Measurements from ENCODE around the gene CASP10. TPM values are rescaled to one million over a fixed set of nuclear protein-coding genes. Genes with fewer than 3 reads are reported as not detected.

CASP10 gene
- total and polyA plus RNA-seq, 9 of the 15 experiments (the other 6 are each of a cell fraction or from before 2014, with no cell fraction given) = 7.1 to 20.4 (median 10.8) TPM

GRCh38 chr2:201220102-201220570, 37.2 kb downstream of the CASP10 start (continued):
- TF ChIP-seq CREB3 (tag; conservative IDR thresholded peaks at IDR 0.05; ENCODE audit: low read depth) (no peak), E2F3 (CRISPR knock-in tag; IDR thresholded peaks at IDR 0.05) (no peak), TSHZ1 (CRISPR knock-in tag; IDR thresholded peaks at IDR 0.05) (no peak), DPF2 (IDR thresholded peaks at IDR 0.05) (peak; percentile 85), ZKSCAN3 (CRISPR knock-in tag; IDR thresholded peaks at IDR 0.05) (no peak), HBP1 (CRISPR knock-in tag; IDR thresholded peaks at IDR 0.05) (no peak), RERE (CRISPR knock-in tag; IDR thresholded peaks at IDR 0.05; ENCODE audit: borderline replicate concordance) (no peak), SMARCE1 (IDR thresholded peaks at IDR 0.05) (peak; percentile 58), SMARCB1 (IDR thresholded peaks at IDR 0.05; ENCODE audit: insufficient read length, low read depth) (no peak), NRF1 (conservative IDR thresholded peaks at IDR 0.05 in 1 of 2, IDR thresholded peaks at IDR 0.05 in 1 of 2) (no peak), FOXP1 (CRISPR knock-in tag; IDR thresholded peaks at IDR 0.05) (no peak), E4F1 (CRISPR knock-in tag; IDR thresholded peaks at IDR 0.05; ENCODE audit: borderline replicate concordance) (no peak)

Measured in K562 (cell line).